HG03575 (cell line): ENCODE measurements around the gene USP7.

ENCODE experiments used
- ATAC-seq: cut with Tn5 transposase; IDR thresholded peaks from one replicate; pipeline ENCODE4 v1.9.1; 2021; ENCODE audit not compliant: unreplicated experiment, insufficient number of reproducible peaks, low FRiP score; ENCODE audit errors: extremely low read depth

The USP7 gene

GRCh38 chr16:8869212-8869987 lies 94.3 kb downstream of the USP7 start:
- no peak for ATAC-seq

- no peak for ATAC-seq
Measured at GRCh38 chr16:8868416-8869211, 95.1 kb downstream of the USP7 start, which contains the start of gene CARHSP1. CARHSP1 (minus strand) TSS chr16:8869006; CDS start chr16:8859328, 9,678 bp downstream.

- no peak for ATAC-seq
Measured at GRCh38 chr16:8867932-8868415, 95.7 kb downstream of the USP7 start.

GRCh38 chr16:8867216-8867931 lies 96.3 kb downstream of the USP7 start:
- no peak for ATAC-seq

- ATAC-seq = no peak
Measured at GRCh38 chr16:8866884-8867215, 96.9 kb downstream of the USP7 start.

GRCh38 chr16:8866118-8866883 lies 97.4 kb downstream of the USP7 start:
- no peak for ATAC-seq

DNA sequence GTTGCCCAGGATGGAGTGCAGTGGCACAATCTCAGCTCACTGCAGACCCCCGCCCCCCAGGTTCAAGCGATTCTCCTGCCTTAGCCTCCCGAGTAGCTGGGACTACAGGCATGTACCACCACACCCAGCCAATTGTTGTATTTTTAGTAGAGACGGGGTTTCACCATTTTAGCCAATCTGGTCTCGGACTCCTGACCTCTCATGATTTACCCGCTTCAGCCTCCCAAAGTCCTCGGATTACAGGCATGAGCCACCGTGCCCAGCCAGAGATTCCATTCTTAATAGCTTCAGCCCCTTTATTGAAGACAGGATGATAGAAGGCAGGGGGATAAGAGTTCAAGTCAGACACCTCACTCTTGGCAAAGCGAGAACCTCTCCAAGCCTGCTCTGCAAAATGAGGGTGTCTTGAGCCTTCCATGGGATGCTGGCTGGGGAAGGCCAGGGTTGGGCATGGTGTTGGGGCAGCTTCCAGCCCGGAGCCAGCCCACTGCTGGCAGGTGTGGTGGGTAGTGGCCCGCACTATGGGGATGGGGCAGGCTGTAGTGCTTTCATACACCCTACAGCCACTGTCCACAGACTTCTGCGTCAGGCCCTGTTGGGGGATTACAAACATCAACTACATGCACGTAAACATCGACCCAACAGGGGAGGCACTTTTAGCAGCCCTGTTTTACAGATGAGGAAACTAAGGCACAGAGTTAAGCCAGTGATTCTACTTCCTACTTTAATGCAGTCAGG lies 98.4 kb downstream of the USP7 start:
- no peak for ATAC-seq

- no peak for ATAC-seq
Measured at GRCh38 chr16:8864480-8865110, 99.1 kb downstream of the USP7 start.

- no peak for ATAC-seq
Measured at GRCh38 chr16:8863594-8864424, 99.9 kb downstream of the USP7 start.

DNA sequence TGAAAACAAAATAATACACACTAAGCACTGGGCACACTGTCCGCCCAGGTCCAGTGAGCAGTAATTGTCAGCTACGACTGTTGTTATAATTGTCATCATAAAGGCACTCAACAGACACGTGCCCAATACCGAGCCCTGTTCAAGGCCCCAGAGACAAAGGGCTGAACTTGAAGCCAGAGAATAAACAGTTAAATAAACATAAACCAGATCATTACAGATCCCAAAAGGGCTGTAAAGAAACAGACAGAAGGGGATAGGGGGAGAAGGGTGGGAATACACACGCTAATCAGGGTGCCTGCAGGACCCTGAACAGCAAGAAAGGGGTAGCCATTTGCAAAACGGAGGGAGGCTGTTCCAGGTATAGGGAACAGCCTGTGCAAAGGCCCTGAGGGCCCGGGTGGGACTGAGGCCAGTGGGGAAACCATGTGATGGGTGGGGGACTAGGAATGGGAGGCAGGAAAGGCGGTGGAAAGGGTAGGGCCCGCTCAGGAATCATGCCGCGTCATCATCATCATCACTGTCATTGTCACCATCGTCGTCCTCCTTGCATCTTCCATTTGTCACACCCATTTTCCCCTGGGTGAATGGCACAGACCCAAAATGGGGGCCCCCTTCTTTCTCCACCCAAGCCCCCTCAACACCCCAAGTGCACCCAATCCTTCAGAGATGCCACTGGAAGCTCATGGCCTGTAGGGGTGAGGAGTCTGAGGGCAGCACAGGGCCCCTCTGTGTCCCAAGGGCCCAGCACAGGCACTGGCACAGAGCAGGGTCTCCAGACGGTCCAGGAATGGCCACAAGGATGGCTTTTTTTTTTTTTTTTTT lies 101.2 kb downstream of the USP7 start:
- no peak for ATAC-seq

GRCh38 chr16:8861563-8862308 lies 102.0 kb downstream of the USP7 start:
- ATAC-seq = no peak

DNA sequence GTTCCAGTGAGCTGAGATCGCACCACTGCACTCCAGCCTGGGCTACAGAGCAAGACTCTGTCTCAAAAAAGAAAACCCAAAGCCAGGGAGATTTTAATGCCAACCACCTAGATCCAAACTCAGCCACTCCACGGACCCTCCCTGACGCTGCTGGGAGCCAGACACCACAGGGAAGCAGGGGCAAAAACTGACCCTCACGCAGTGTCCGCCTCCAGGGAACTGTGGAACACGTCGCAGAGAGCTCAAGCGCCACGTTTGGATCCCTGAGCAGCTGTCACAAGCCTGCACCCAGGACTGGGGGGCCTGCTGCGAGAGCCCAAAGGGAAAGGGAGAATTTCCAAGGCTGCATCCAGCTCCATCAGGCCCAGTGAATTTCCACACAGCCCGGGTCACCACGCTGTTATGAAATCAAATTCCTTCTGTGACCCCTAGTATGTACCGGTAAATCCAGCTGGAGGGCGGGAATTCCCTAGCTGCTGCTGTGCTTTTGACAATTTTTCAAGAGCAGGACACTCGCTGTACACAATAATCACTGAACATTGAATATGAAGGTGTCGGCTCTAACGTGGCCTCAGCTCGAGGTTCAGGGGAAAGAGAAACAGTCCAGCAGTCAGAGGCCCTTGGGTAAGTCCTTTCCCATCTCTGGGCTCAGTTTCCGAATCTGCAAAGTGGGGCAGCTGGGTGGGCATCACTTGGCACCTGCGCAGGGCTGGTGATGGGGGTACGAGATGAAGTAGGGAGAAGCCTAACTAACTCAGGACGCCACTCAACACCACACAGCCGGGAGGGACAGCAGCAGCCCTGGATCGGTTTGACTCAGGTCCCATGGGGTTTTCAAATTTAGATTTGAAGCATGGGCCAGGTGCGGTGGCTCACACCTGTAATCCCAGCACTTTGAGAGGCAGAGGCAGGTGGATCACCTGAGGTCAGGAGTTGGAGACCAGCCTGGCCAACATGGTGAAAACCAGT lies 103.5 kb downstream of the USP7 start:
- no peak for ATAC-seq

DNA sequence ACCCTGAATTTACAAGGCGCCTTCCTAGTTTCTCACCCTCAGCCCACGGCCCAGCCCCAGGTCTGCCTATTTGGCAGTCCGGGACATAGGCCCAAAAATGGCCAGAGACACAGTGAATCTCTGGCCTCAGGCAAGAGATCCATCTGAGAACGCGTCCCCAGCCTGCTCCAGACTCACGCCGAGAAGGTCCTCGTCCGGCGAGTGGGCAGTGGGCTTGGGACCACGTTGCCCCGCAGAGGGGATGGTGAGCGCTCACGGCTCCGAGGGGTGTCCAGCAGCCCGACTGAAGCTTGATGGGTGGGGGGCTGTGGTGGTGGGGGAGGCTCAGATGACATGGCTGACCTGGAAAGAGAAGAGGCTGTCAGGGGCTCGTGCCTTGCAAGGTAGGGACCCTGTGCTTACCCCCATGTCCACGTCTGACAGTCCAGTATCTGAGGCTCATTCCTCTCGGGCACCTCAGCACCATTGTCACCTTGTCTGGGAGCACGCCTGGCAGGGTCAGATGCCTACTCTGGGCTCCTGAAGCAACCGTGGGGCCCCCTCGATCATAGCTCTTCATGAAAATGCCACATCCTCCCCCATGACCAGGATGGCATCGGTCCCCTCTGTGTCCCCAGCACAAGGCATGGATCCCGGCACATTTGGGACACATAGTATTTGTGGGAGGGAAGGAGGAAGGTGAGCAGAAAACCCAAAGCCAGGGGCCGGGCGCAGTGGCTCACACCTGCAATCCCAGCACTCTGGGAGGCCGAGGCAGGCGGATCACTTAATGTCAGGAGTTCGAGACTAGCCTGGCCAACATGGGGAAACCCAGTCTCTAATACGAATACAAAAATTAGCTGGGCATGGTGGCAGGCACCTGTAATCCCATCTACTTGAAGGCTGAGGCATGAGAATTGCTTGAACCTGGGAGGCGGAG lies 104.5 kb downstream of the USP7 start:
- ATAC-seq = no peak

DNA sequence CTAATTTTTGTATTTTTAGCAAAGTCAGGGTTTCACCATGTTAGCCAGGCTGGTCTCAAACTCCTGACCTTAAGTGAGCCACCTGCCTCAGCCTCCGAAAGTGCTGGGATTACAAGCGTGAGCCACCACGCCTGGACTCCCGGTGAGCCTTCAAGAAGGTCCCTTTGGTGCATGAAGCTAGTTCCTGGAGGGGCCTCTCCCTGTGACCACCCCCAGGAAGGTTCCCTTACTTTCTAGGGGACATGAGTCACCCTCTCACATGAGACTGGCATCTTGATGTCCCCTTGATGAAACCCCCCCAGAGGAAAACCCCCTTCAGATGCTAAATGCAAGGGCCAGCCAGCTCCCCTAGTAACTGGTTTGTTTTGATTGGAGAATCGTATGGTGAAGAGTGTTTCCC lies 107.7 kb downstream of the USP7 start:
- no peak for ATAC-seq
